ENCODE data around the gene INAFM2.

The INAFM2 gene

DNA sequence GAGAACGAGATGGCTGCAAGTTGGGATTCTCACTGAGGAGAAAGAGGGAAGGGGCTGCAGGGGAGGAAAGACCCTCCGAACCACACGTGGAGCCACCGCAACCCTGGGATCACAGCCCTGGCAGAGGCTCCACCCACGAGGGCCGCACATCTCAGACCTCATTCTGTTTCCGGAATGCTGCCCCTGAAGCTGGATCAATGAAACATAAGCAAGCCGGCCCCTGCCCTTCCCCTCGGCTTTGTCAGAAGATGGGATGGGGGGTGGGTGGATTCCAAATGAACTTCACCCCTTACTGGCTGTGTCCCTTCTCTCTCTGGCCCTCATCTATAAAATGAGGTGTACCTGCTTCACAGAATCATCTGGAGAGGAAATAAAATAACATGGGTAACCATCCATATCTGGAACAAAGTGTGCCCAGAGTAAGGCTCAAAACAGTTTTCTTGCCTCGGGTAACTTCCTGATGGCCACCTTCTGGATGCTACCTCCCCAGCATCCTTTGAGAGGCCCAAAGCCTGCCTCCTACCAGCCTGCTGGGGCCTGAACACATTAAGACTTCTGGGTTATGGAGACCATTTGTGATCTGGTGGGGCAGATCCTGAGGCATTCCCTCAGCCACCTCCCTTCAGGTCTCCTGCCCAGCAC, 21.9 kb downstream of the INAFM2 start:
- no peak for DNase-seq

DNA sequence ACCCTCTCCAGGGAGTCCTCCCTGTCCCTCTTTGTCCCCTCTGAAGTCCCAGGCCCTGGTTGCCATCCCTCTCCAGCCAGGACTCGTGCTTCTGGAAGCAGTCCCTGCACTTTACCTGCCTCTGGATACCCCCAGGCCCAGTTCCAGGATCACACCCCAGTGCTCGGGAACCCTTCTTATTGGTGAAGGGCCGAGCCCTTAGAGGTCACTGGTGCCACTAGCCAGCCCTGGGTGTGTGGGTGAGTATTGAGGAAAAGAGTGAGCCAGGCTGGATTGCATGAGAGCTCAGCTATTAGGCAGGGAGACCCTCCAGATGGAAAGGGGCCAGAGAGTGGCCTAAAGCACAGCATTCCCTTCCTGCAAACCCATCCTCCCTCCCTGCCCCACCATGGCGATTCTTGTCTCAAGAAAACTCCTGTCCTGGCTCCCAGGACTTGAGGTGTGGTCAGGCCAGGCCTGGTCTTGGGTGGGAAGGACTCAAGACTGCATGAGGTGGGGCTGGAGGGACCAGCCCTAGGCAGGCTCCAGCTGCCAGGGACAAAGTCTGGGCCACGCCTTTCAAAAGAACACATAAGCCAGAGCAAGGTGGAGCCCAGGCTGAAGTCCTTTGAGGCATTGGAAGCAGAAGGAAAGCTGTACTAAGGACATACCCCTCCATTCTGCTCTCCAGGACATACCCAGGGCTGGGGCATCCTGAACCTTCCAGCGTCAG, 22.5 kb downstream of the INAFM2 start:
- DNase-seq: no peak

DNA sequence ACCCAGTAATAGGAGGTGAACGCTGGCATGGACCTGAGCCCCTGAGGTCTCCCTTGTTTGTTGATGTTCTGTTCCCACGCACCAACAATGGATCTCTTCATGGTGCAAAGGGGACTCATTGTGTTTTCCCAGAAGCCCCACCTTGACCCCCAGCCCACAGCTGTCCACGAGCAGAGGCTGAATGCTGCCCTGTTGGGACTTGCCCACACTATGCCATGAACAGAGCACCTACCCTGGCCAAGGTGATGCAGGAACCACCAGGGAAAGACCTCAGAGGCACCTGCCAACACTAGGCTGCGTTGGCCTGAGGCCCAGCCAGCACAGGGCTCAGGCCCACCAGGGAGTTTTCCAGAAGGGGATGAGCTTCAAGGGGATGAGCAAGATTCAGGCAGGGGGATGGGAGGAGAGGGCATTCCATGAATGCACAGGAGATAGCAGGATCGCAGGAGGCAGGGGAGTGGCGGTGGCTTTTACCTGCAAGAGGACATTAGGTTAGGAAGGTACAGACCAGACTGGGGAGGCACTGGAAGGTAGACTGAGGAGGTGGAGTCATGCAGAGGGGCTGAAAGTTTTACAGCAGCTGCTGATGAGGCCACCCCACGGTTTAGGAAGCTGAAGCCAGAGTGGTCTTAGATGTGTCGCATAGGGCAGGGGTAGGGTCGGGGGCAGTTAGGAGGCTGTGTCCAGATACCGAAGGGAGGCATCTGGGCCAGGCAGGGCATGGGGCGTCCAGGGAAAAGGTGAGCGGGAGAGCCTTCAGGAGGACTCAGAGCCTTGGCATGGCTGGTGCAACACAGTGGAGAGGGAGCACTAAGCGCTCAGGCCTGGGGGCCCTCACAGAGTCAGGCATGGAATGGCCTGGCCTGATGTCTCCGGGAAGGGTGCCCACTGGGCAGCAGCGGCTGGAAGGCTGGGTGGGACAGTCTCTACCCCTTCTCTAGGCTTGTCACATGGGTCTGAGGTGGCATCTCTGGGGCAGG, 23.4 kb downstream of the INAFM2 start:
- DNase-seq: no peak

DNA sequence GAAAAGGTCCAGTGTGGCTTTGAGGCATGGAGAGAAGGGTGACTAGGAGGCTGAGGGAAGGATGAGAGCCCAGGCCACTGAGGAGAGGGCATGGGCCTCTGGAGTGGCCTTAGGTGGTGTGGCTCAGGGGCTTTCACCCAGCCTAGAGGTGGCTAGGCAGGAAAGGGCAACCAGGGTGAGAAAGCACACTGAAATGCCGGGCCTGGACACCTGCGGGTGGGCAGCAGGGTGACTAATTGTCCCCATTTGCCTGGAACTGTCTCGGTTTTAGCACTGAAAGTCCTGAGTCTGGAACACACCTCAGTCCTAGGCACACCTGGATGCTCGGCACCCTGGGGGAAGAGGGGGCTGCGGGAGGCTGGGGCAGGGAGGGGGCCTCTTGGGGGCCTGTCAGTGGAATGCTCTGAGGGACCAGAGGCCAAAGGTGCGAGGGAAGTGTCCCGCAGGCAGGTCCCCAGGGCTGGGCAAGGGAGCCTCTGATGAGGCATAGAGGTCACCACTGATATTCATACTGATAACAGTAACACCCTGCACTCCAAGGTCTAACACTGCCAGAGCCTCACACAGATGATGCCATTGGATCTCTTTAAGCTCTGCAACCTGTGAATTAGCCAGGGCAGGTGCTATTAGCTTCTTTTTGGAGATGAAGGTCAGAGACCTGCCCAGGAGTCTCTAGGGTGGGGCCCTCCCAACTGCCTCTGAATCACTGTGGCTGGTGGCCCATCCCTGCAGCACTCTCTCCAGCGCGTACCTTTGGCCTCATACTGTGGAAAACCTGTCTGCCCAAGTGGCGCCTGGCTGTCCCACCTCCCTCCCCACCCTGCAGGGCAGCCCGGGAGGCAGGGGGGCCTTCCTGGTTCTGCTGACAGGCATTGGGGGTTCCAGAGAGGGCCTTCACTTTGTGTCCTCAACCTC, 24.3 kb downstream of the INAFM2 start:
- DNase-seq: no peak

DNA sequence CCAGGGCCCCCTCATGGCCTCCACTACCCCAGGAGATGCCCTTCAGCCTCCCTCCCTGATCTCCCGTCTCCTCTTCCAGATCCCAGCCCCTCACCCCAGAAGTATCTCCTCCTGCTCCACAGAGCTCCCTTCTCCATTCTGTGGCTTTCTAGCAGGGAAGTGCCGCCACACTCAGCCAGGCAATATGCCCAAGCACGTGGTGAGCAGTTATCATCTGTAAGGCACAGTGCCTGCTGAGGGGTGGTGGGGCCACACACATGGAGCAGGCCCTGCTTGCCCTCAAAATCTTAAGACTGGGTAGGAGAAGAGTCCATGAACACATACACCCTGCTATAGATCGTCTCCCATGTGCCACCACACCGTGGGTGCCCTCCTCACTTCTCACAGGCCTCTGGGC, 25.0 kb downstream of the INAFM2 start:
- no peak for DNase-seq

DNA sequence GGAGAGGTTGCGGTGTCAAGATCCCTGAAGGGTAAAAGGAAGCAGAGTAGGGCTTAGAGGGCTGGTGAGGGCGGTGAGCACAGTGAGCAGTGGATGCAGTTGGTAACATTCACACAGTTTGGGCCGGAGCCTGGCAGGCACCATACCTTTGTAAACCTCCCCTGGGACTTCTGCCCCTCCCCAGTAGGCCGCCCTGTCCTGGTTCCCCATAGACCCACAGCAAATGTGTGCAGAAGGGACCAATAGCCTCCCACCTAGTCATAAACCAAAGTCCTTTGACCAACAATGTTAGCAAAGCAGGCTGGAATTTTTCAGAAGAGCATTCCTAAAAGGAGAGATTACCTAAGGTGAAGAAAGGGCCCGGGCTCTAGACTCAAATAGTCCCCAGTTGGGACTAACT, 25.7 kb downstream of the INAFM2 start:
- no peak for DNase-seq

DNA sequence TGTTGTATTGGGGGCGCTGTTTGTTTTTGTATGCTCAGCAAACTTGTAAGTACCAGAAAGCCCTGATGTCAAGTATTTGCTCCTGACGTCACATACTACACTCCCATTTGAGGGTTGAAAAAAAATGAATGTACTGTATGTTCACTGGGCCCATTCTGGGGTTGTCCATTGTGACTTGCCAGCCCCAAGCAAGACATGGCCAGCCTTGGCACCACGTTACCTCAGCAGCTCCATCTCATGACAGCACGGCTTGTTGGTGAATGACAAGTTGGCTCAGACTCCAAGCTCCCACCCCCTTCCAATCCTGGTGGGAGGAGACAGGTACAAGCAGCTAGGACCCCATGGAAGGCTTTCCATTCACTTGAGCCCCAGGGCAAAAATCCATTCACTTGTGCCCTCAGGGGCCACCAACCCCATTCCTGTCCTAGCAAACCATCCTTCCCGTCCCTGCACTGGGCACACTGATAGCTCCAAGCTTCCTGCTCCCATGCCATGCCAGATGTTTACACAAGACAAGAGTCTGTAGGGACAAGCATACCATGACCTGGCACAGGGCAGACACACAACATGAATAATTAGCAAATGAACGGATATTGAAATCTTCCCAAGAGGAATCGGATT, 28.9 kb downstream of the INAFM2 start:
- DNase-seq: no peak

DNA sequence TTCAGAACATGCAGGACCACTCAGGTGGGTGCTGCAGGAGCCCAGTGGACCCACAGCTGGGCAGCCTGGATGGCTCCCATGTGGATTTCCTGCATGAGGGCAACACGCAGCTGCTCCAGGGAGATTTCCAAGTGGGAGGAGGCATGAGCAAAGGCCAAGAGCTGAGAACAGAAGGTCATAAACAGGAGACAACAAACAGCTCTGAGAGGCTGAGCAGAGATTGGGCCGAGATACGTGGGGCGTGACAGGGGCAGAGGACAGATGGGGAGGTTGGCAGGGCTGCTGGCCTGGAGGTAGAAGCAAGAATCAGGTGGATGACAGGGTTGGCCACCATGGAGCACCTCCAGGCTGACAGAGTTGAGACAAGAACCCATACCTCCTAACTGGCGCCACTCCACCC, 30.2 kb downstream of the INAFM2 start:
- no peak for DNase-seq

DNA sequence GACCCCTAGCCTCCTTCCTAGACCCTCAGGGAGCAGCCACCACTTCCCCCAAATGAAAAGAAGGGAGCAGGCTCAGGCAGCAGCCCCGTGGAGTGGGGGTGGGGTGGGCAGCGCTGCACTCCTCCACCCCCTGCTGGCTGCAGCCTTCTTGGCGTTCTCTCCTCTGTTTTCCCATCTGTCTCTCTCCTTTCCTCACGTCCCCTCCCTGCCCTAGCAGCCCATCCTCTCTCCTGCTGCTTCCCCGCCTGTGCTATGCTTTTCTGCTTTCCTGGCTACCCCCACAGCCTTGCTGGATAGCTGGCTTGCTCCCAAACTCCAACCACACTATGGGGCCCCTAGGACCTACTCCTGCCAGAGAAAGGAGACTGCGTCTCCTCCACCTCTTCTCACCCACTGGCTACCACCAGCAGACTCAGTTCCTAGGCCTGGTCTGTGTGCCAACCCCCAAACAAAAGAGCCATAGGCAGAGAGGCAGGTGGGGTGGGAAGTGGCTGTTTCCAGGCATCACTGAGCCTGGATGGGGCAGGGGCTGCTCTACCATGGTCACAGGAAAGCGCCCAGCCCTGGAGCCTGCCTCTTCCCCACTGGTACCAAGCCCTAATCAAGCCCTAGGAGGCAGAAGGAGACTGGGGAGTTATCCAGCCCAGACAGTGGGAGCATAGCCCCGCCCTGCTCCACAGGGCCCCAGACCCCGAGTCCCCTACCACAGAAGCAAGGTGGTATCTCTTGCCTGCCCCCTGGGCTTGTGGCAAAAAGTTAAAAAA, 31.1 kb downstream of the INAFM2 start:
- no peak for DNase-seq

DNA sequence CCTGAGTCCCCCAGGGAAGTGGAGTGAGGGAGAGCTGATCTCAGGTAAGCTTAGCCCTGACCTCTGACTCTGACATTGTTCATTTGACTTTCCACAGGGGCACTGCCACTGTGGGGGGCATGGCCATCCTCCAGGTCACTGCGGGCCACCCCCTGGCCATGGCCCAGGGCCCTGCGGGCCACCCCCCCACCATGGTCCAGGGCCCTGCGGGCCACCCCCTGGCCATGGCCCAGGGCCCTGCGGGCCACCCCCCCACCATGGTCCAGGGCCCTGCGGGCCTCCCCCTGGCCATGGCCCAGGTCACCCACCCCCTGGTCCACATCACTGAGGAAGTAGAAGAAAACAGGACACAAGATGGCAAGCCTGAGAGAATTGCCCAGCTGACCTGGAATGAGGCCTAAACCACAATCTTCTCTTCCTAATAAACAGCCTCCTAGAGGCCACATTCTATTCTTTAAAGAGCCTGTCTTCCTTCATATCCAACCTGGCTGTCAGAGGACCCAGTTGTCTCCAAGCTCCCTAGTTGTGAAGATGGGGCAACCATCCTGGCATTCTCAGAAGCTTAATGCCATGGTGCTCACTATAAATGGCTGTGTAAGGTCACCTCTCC, 32.6 kb downstream of the INAFM2 start:
- no peak for DNase-seq

DNA sequence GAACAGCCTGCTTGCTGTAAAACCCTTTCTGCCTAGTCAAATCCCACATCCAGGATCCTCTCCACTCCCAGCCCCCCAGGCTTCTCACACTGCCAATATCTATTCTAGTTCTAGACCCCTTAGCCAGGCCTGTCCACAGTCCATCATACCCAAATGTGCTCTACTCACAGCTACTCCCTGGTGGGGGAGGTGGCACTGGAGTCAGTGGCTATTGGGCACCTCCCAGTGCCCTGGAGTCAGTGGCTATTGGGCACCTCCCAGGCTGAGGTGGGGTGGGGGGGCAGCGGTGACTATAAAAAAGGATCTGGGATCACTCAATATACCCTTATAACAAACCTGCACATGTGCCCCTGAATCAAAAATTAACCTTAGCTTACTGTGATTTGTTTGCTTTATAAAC, 33.8 kb downstream of the INAFM2 start:
- DNase-seq: no peak

DNA sequence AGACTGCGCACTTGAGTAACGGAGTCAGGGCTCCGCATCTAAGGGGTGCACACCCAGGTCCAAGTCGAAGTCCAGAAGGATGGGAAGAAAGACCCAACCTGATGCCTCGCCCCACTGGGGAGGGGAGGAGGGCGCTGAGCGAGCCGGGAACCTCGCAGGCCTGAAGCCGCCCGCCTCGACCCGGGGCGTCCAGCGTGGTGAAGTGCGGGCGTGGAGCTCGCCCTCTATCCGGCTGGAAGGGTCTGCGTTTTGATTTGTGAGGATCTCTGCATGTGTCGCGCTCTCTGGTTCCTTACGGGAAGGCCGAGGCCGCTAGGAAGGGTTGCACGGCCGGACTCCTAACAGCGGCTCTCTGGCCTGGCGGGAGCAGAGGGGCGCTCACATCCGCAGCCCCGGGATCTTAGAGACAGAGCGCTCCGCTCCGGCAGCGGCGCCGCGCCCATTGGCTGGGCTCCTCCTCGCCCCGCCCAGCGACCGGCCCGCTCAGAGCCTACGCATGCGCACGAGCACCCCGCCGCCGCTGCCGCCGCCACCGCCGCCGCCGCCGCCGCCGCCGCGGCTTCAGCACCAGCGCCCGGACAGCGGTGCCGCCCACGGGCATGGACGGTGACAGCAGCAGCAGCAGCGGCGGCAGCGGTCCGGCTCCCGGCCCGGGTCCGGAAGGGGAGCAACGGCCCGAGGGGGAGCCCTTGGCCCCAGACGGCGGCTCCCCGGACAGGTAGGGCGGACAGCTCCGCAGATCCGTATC, 34.4 kb downstream of the INAFM2 start, which contains the start of gene DISP2:
TSS of gene DISP2 (plus strand) at position 497 of the 748 bp plus-strand sequence. CDS start at position 600, 103 bp downstream.
- DNase-seq: peak; percentile 71 to 90

DNA sequence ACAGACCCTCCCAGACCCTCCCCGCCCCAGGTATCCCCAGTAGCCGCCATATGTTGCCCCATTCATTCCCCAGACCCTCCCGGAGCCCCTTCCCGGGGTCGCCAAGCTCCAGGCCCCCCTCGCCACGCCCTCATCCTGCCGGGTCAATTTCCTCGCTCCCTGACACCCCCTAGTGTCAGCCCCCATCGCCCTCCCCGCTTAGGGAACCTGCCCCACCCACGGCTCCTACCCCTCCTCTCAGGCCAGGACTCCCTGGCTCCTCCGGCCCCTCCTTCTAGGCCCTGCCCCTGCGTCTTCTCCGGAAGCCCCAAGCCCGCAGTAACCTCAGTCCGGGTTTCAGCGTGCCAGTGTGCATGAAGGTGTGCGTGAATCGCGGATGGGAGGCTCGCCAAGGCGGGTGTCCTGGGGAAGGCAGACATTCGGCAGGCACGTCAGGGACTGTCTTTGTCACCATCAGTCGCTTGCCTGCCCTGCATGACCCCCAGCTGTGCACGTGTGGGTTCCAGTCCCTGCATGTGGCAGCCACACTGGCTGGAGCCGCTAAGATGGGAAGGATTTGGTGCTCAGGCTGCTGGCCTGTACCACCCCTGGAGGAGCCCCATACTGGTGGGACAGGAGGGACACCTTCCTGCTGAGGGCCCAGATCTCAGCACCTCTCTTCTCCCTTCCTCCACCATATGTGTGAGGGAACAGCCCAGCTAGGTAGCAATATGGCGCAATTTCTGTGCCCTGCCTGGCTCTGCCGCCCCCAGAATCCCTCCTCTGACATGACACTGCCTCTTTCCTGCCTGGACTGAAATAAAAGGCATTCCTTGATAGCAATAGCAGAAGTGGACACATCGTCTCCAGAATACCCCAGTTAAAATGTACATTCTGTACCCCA, 35.2 kb downstream of the INAFM2 start:
- no peak for DNase-seq

DNA sequence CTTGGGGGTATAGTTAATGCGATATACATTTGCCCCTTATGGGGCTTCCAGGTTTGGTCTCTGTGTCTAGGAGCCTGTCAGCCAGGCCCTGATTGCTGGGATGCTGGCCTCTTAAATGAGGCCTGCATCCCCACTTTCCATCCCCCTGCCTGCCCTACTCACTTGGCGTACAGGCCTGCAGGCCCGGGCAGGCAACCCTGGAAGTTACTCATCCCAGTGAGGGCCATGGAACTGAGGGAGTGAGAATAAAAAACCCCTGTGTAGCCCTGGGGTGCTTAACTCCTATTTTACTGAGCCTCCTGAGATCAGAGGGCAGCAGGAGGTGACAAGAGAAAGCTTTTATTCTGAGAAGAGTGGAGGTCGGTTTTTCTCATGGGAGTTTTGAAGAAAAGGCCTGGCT, 36.5 kb downstream of the INAFM2 start:
- DNase-seq: no peak

DNA sequence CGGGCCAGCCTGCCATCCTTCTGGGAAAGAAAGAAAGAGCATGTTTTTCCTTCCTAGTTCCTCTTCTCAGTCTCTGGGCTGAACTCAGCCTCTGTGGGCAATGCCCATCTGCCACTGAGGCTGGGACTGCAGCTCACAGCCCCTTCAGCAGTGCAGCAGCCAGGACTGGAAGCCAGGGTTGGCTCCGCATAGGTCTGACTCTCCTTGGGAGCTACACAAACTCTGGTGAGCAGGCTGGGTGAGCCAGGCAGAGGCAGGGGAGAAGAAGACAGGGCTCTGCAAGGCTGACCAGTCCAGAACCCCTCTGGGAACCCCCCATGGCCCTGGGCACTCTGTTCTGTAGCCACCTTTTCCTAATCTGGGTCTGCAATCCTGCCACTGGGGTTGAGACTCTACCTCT, 38.1 kb downstream of the INAFM2 start:
- DNase-seq: no peak

DNA sequence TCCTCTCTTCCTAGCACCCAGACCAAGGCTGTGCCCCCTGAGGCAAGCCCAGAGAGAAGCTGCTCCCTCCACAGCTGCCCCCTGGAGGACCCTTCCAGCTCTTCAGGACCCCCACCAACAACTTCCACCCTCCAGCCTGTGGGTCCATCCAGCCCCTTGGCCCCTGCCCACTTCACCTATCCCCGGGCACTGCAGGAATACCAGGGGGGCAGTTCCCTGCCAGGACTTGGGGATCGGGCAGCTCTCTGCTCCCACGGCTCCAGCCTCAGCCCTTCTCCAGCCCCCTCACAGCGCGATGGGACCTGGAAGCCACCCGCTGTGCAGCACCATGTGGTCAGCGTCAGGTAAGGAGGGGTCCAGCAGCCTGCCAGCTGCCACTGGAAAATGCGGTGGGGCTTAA, 40.1 kb downstream of the INAFM2 start:
- DNase-seq: no peak

DNA sequence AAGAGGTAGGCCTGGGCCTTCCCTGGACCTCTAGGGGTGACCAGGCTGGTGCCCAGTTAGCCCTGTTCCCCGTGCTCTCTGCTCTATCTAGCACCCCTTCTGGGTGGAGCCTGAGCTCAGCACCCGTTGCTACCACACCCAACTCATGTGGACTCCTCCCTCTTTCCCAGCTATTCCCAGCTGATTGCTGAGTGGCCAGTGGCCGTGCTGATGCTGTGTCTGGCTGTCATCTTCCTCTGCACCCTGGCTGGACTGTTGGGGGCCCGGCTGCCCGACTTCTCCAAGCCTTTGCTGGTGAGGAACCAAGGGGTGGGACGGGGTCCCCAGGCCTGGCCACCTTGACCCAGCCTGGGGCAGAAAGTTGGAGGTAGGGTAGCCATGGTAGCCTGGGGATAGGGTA, 40.8 kb downstream of the INAFM2 start:
- DNase-seq: no peak

DNA sequence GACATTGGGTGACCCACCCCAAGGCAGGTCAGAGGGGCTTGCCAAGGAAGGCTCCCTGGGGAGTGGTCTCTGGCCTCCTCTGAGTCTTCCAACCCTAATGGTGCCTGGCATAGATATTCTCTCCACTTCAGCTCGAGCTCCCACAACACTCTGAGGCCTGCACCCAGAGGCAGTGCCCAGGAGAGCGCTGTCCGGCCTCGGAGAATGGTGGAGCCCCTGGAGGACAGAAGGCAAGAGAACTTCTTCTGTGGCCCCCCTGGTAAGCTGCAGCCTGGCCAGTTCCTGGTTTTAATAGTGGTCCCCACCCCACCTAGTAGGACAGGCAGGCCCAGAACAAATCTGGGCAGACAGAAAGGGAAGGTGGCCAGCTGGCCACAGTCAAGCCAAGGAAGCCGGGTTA, 41.5 kb downstream of the INAFM2 start:
- DNase-seq: no peak

Measured in inflammatory macrophage treated with lipopolysaccharide for 1 hour (primary cell).